ENCODE results near the gene FAM20C.

Gene FAM20C

DNA sequence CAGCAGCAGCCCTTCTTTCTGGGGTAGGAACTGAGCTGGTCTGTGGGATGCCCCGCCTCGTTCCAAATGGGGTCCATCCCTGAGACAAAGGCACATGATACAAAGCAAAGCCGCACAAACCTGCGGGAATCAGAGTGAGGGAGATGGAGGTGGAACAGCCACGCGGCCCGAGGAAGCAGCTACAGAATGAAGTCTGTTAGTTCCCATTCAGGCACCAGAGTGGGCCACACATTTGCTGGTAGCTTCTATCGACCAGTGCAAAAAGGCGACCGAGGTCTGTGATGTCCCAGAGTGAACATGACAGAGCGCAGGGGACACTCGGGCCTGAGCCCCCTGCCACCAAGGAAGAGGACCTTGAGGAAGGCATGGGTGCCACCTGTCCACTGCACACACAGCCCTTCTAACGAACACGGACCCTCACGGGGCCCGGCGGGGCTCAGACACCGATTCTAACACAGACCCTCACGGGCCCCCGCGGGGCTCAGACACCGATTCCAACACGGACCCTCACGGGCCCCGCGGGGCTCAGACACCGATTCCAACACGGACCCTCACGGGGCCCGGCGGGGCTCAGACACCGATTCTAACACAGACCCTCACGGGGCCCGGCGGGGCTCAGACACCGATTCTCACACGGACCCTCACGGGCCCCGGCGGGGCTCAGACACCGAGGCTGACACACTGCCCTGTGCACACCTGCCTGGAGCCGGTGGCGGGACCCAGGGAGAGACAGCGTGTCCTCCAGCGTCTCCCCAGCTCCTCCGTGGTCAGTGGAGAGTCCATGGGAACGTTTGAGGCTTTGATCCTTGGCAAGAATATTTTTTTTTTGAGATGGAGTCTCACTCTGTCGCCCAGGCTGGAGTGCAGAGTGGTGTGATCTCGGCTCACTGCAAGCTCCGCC, 32.8 kb upstream of the FAM20C start:
- DNase-seq (ENCODE audit: low read depth), result no peak

DNA sequence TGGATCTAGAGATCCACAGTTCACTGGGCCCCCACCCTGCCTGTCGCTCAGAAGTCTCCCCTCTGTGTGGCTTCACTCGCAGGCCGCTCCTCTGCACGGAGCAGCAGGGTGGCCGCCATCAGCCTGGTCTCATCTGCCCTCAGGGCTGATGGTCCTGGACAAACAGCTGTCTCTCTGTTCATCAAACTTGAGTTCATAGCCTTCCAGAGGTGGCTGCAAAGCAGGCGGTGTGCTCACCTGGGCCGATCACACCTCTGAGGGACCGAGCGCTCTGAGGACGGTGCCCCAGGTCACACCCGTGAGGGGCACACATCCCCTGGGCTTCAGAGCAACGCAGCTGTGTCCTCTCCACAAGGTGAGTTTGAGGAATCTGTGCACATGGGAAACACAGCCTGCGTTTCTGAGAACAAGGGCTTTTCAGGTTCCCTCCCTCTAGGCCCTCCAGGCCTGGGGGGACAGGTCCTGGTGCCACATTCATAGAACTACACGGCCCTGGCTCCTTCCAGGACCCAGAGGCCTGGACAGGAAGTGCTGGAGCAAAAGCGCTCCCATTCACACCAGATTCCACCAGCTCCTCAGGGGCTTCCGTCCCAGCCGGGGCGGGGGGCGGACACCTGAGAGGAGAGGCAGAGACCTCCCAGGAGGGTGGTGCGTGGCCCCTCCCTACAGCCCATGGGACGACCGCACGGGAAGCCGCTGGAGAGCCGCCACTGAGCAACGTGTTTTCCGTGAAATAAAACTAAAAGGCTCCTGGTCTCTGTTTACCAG, 31.2 kb upstream of the FAM20C start:
- no peak for DNase-seq (ENCODE audit: low read depth)

DNA sequence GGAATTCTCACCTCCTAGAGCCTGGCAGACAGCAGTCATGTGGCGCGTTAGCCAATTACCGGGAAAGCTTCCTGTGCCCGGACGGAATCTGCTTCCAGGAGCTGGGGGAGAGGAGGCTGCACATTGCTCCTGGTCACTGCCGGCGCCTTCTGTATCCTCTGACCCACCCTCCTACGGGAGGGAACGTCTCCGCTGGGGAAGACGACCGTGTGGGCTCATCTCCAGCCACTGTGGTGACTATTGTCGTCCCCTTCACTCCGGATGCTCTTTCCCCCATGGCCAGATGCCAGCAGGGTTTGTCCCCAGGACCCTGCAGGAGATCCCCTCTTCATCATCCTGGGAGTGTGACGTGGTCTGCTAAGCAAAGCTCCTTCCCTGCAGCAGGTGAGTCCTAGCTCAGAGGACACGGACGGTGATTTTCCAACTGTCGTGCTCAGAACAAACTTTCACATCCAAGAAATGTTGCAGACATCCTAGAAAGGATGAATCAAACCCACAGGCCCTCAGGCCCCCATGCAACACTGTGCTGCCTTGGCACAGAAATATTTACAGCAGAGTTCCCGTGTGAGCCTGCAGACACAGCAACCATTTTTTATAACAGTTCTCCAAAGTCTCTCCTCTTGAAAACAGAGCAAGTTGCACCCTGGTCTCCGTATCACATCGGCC, 29.6 kb upstream of the FAM20C start:
- peak; percentile 22 for DNase-seq (ENCODE audit: low read depth)

GRCh38 chr7:163298-163695, 29.1 kb upstream of the FAM20C start:
- no peak for DNase-seq (ENCODE audit: low read depth)

GRCh38 chr7:163971-164881, 28.1 kb upstream of the FAM20C start:
- no peak for DNase-seq (ENCODE audit: low read depth)

- DNase-seq (ENCODE audit: low read depth), result no peak
Observed at GRCh38 chr7:164882-165660, 27.3 kb upstream of the FAM20C start.

- no peak for DNase-seq (ENCODE audit: low read depth)
Observed at GRCh38 chr7:165661-166337, 26.6 kb upstream of the FAM20C start.

- DNase-seq (ENCODE audit: low read depth), result no peak
Observed at GRCh38 chr7:166338-167060, 25.9 kb upstream of the FAM20C start.

DNA sequence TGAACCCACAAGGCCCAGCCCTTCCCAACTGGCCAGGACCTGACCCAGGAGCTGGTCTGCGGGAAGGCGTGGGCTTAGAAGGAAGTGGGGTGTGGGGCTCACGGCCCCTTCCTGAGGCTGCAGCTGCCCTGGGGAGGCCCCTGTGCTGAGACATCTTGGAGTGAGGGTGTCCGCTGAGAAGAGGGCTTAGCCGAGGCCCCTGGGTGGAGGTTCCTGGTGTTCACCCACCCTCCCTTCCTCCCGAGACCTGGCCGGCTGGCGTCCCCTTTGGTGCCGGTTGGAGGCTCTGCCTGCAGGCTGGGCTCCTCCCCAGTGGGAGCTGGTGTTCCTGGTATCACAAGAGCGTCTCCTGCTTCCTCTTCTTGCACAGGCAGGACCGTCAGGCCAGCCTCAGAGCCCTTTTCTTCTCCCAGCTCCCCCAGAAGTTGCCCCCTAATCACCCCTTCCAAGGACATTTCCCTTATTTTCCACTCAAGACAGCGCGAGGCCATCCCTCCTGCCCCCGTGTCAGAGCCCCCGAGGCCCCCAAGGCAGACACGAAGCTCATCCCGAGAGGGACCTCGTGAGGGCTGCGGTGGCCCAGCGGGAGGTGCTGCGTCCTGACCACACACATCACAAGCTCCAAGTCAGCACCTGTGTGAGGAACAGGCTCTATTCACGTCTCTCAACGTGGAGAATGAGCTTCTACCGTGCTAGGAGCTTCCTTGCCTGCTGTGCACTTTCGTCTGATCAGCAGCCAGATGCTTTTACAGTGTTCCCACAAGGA, 25.1 kb upstream of the FAM20C start:
- DNase-seq (ENCODE audit: low read depth), result no peak

DNA sequence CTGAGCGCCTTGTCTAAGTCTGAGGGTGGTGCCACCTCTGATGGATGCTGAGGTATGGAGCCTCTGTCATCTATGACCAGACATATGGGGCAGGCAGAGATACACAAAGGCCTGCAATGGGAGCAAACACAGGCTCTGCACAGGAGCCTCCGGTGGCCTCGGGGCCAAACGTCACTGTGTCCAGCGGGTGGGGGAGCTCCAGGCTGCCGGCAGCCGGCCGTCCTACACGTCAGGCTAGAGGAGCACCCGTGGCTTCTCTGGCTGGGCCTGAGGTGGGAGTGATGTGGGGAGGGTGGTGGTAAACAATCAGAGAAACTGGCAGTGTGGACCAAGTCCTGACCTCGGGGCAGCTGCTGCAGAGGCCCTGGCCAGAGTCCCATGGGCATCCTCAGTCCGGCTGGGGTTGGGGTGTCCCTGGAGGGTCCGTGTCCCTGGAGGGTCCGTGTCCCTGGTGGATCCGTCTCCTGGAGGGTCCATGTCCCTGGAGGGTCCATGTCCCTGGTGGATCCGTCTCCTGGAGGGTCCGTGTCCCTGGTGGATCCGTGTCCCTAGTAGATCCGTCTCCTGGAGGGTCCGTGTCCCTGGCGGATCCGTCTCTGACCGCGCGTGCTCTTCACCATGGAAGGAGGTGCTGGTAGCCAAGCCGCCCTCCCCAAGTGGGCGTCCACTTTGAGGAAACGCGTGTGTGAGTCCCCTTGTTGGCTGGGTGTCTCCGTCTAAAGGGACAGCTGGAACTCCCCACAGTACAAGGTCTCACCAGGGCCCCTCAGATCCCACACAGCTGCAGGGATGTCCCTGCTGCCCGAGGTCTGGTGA, 24.2 kb upstream of the FAM20C start:
- no peak for DNase-seq (ENCODE audit: low read depth)

DNA sequence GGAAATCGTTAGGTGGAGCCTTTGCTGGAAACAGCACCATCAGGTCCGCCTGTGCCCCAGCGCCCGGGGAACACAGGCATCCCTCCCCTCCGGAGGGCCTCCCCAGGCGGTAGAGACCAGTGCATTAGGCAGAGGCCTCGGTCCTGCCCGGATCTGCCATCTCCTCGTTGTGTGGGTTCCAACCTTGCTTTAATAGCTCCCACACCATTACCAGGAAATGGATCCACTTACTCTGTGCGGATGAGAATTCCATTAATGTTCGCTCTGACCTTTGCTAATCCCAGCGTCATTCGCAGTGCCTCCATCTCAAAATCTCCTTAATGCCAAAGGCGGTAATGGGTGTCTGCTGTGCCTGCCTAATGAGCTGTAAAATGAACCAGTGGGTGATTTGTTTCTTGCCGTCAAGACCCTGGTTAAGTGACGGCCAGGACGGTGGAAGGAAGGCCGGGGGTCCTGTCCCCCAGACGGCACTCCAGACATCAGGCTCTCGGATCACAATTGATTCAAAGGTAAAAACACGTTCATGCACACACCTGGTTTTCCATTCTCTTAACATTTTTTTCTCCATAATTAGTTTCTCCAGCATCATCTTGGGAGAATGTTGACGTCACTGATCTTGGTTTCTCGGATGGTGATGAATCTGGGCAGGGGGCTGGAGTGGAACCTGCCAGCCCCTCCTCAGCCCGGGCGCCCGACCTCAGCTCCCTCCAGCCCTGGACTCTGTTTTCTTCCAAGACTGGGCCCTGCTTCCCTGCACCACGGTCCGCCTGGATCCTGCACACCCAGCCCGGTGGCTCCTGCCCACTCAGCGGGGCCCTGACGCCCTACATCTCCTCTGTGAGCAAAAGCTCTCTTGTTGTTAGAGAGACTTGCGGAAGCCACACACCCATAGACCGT, 22.8 kb upstream of the FAM20C start:
- DNase-seq (ENCODE audit: low read depth), result no peak

- DNase-seq (ENCODE audit: low read depth), result no peak
Observed at GRCh38 chr7:170551-171363, 21.6 kb upstream of the FAM20C start.

DNA sequence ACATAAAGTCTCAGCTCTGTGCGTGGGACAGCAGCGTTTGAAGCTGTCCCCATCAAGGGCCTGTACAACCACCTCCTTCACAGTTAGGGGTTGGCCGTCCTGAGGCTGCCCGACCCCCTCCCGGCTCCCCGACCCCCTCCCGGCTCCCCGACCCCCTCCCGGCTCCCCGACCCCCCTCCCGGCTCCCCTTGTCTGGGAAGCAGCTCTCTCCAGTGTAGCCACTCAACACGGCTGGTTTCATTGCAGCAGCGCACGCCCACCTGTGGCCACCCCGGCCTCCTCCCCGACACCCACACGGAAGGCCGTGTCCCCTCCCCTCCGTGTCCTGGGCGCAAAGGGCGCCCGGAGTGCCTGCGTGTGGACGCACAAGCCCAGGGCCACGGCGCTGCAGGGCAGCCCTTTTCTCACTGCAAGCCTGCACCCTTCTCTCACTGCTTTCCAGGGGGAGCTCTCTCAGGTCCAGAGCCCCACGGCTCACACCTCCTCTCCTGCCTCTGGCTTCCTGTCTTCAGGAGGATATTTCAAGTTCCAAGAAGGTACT, 20.9 kb upstream of the FAM20C start:
- DNase-seq (ENCODE audit: low read depth), result no peak

DNA sequence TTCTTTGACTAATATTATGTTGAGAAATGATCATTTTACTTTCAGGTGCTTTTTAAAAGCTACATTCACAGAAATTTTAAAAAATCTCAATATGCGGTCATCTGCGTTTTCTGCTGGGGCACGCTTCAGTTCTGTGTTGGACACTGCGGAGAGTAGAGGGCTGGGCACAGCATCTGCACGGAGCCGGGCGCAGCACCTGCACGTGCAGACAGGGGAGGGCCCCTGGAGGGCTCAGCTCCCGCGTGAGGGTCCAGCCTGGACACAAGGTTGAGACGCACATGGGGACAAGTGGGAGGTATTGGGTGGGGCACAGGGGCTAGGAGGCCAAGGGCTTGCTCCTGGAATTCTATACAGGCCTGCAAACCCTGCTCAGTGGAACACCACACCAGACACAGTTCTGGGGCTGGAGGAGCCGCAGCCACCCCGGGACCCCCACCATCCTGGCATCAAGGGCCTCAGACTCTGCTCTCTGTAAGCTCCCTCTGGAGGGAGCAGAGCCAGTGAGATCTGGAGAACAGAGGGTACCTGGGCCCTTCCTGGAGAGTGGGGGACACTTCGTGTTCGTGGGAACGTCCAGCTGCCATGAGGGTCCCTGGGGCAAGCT, 20.4 kb upstream of the FAM20C start:
- DNase-seq (ENCODE audit: low read depth), result no peak

DNA sequence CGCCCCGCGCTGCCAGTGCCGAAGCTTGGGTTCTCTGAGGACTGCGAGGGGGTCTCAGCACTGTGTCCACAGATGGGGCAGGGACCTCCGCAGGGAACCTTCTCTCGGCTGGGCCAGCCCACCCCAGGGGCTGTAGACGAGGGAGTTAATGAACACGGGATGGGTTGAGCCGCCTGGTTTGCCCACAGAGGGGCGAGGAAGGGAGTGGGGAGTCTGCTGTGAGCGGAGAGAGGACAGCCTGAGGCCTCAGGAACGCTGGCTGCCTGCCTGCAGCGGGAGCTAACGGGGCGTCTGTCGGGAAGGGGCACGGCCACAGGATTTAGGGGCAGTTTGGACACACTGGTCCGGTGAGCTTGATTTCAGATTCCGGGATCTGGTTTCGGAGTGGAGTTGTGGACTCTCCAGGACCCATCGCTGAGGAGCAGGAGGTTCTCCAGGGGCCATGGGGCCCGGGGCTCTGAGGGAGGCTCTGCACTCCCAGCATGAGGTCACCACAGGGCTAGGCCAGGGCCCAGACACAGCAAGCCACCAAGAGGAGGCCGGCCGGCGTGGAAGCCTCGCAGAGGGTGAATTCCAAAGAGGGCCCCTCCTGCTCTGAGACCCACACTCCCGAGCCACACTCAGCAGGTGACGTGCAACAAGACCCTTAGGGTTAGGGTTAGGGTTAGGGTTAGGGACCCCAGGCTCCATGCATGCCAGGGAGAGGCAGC, 19.0 kb upstream of the FAM20C start:
- no peak for DNase-seq (ENCODE audit: low read depth)

Data from ELR (cell line).